ENCODE measurements around the gene CREB5. TPM values are rescaled to one million over a fixed set of nuclear protein-coding genes. Genes with fewer than 3 reads are reported as not detected.
A peak's percentile ranks its signal among the peaks of the same experiment; 100 is the strongest.

Gene CREB5
- total and polyA plus RNA-seq, 8 donors, result 2.5 to 11.5 (median 3.6) TPM

GRCh38 chr7:28405662-28406061 lies 6.7 kb upstream of the CREB5 start:
- peak in 2 of 4 donors; percentile 16 to 32 for ATAC-seq
- no peak for TF ChIP-seq CTCF (IDR thresholded peaks at IDR 0.05)
- H3K27ac ChIP-seq, result no peak overlapping the region

DNA sequence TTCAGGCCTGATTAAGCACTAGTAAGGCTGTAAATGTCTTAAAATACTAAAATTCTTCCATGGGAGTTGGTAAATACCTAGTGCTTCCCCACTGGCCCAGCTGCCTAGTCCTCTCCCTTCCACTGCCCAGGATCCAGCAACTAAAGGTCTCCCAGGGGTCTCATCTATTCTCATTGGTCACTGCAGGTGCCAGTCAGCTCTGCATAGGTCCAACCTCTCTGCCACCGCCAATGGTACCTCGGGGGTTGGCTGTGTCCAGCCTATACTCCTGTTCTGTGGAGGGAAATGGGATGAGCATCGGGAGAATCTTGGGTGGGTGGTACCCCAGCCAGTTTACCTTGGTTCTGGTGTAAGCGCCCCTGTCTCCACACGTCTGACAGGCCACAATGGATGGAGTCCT lies 6.1 kb upstream of the CREB5 start:
- Histone ChIP-seq H3K36me3 (no peaks in the 10 kb centered on the region), H3K4me3 (no peak overlapping the region), H3K27ac (no peak overlapping the region), H3K9me3 (no peaks in the 10 kb centered on the region), H3K27me3 (peaks cover 0 to 13% (median 0%) of the 10 kb centered on the region in 4 donors), H3K4me1 (peaks cover 0 to 13% (median 7%) of the 10 kb centered on the region in 3 donors)
- DNase-seq (no peak), ATAC-seq (no peak), FAIRE-seq (no peak)
- 67 to 71% methylated on average over 5 of the region's 5 CpGs for WGBS, 2 donors
- no peak for TF ChIP-seq CTCF (IDR thresholded peaks at IDR 0.05)
- intact Hi-C loops (cut with DNase I), result no loop called here

More at GRCh38 chr7:28405662-28406061, 6.7 kb upstream of the CREB5 start:
- no peak overlapping the region for H3K4me3 ChIP-seq
- no peaks in the 10 kb centered on the region for H3K9me3 ChIP-seq
- 47 to 54% methylated on average over 5 of the region's 5 CpGs for WGBS, 2 donors
- H3K27me3 ChIP-seq, result peaks cover 0 to 7% (median 0%) of the 10 kb centered on the region in 4 donors
- intact Hi-C loops (cut with DNase I), result no loop called here
- peaks cover 0 to 13% (median 4%) of the 10 kb centered on the region in 3 donors for H3K4me1 ChIP-seq
- FAIRE-seq, result no peak
- peak in 1 of 6 donors; percentile 30 for DNase-seq
- no peaks in the 10 kb centered on the region for H3K36me3 ChIP-seq

DNA sequence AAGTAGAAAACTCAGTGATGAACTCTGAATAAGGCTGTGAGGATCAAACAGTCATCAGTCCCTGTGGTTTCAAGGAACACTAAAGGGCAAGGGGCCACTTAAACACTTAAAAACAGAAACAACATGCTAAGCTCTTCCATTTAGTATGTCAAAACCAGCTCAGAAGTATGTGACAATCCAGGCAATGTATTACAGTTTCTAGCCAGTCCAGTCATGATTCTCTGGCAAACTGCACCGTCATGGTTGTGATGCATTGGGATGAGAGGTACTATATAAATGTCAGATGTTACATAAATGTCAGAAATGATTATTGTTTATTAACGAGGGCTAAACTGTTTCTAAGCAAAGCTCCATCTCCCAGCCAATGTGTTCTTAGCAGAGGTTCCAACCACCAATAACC lies 4.7 kb upstream of the CREB5 start:
- Histone ChIP-seq H3K27ac (no peak overlapping the region), H3K27me3 (peaks cover 0 to 22% (median 6%) of the 10 kb centered on the region in 4 donors), H3K4me1 (peaks cover 0 to 13% (median 7%) of the 10 kb centered on the region in 3 donors), H3K36me3 (no peaks in the 10 kb centered on the region), H3K9me3 (no peaks in the 10 kb centered on the region), H3K4me3 (no peak overlapping the region)
- TF ChIP-seq CTCF (IDR thresholded peaks at IDR 0.05), result no peak
- intact Hi-C loops (cut with DNase I), result no loop called here
- ATAC-seq (no peak), DNase-seq (no peak), FAIRE-seq (no peak)
- WGBS, 2 donors, result 60 to 82% methylated on average over 2 of the region's 2 CpGs

DNA sequence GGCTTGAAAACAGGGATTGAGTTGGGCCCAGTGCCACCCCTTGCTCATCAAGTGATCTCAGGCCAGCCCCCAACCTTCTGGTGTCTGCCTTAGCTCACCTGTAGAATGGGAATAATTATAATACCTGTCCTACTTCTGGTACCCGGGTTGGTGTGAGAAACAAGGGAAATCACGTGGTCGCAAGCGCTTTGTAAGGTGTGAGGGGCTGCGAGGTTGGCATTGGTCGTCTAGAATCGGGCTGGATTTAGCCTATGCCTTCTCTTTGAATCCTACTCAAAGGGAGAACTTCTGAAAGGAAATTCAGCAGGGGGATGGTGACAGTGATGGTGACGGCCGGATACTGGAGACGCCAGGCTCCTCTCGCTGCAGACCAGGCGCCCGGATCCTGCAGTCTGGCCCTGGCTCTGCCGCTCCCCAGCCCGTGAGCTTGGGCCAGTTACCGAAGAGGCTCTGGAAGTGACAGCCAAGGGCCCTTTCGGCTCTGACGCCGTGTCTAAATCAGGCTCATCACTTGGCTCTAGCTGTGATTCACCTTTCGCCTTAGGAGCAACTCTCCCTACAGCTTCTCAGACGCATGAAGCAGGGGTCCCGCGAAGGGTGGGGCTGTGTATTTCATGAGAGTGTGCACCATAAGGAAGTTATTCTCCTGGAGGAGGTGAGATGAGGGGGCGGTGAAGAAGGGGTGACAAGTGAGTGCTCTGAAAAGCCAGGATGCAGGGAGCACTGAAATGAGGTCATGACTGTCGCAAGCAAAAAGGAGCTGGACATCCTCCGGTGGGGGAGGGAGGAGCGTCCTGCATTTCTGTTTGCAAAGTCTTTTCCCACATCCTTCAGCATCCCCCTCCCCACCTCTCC lies 4.0 kb upstream of the CREB5 start:
- peak in 3 of 6 donors; percentile 9 to 53 (median 26) for DNase-seq
- H3K9me3 ChIP-seq, result no peaks in the 10 kb centered on the region
- H3K27ac ChIP-seq, result peak overlapping the region in 1 of 4 donors; percentile 23
- H3K4me3 ChIP-seq, result peak overlapping the region in 3 of 4 donors; percentile 31 to 45 (median 45)
- H3K36me3 ChIP-seq, result no peaks in the 10 kb centered on the region
- WGBS, 2 donors, result 39 to 47% methylated on average over 27 of the region's 27 CpGs
- H3K4me1 ChIP-seq, result peaks cover 0 to 13% (median 7%) of the 10 kb centered on the region in 3 donors
- H3K27me3 ChIP-seq, result peaks cover 0 to 22% (median 6%) of the 10 kb centered on the region in 4 donors
- no peak for TF ChIP-seq CTCF (IDR thresholded peaks at IDR 0.05)
- intact Hi-C loops (cut with DNase I), result no loop called here
- ATAC-seq, result peak in 3 of 4 donors; percentile 2 to 6 (median 5)
- FAIRE-seq, result no peak

Data from pancreas (tissue), 10 donors.